H1 (cell line): ENCODE measurements around the gene COL11A1. TPM values are rescaled to one million over a fixed set of nuclear protein-coding genes. Genes with fewer than 3 reads are reported as not detected.

Experiments
- ASH2L ChIP-seq: fragments of 200-600, 300-600 bp; sonication (generic); IDR thresholded peaks from one replicate; pipeline ENCODE4 v1.7.1; 2017; ENCODE audit warnings: low read length
- HDAC2 ChIP-seq, 2 experiments: fragments of 300-600 bp in 1 of 2; sonication (generic) in 1 of 2; IDR thresholded peaks; 2 replicates each; pipeline ENCODE4 v1.6.1; 2011 to 2012; ENCODE audit warnings: low read depth in 2 of 2, low read length in 2 of 2, mild to moderate bottlenecking in 2 of 2, moderate library complexity in 2 of 2, borderline replicate concordance in 1 of 2, inconsistent platforms in 1 of 2
- TAF1 ChIP-seq: IDR thresholded peaks from 2 replicates; pipeline ENCODE4 v1.6.1; 2011; ENCODE audit warnings: mild to moderate bottlenecking, low read depth, low read length
- YY1 ChIP-seq: IDR thresholded peaks from 2 replicates; pipeline ENCODE4 v1.6.1; 2011; ENCODE audit warnings: low read depth, mild to moderate bottlenecking, low read length
- polyA plus RNA-seq, 7 experiments: library from polyadenylated mRNA; depleted of rRNA in 3 of 7; stranded (reverse) in 5 of 7; unstranded in 2 of 7; fragments of >200 nt in 5 of 7; fragments of 200-250 nt in 2 of 7; gene quantifications; 1 replicate in 5 of 7; 2 replicates in 1 of 7; 4 replicates in 1 of 7; pipeline versions ENCODE4 v1.2.1 to v1.2.3, GENCODE V29; 2011 to 2013; ENCODE audit warnings: missing spikeins in 2 of 7, mixed read lengths in 2 of 7
- total RNA-seq: library from RNA; stranded (reverse); fragmentation: NEBNext Ultra II Directional; extraction: Animal tissue kit (Norgen Biotek cat#: 25700); gene quantifications from 2 replicates; pipeline ENCODE4 v1.2.1, GENCODE V29; 2021

Gene COL11A1
- total and polyA plus RNA-seq, 2 of the 8 experiments (the other 6 are each of a cell fraction or from before 2014, with no cell fraction given), result 4.0 to 27.9 TPM

GRCh38 chr1:102961549-102961948 lies 146.8 kb downstream of the COL11A1 start (continued):
- TF ChIP-seq HDAC2 (IDR thresholded peaks at IDR 0.05; ENCODE audit: borderline replicate concordance in 1 of 2, low read depth in 2 of 2, low read length in 2 of 2), result no peak
- TF ChIP-seq YY1, result no peak
- TF ChIP-seq ASH2L, result no peak
- no peak for TF ChIP-seq TAF1
- TF ChIP-seq, all 59 proteins: peak for 0
